GM21367 (cell line): ENCODE data around the gene DOCK7.

Experiments used
- ATAC-seq: cut with Tn5 transposase; IDR thresholded peaks from one replicate; pipeline ENCODE4 v1.9.1; 2021; ENCODE audit not compliant: unreplicated experiment

The DOCK7 gene

GRCh38 chr1:62423580-62424242 lies 264.5 kb downstream of the DOCK7 start:
- no peak for ATAC-seq

- no peak for ATAC-seq
Observed at GRCh38 chr1:62420214-62420613, 268.0 kb downstream of the DOCK7 start.

GRCh38 chr1:62417351-62417999 lies 270.7 kb downstream of the DOCK7 start:
- ATAC-seq, result no peak

GRCh38 chr1:62415687-62416086 lies 272.5 kb downstream of the DOCK7 start:
- no peak for ATAC-seq

GRCh38 chr1:62407398-62408009 lies 280.7 kb downstream of the DOCK7 start:
- ATAC-seq, result no peak

GRCh38 chr1:62406576-62406975 lies 281.6 kb downstream of the DOCK7 start:
- no peak for ATAC-seq

- no peak for ATAC-seq
Observed at GRCh38 chr1:62405247-62405646, 282.9 kb downstream of the DOCK7 start.
